ENCODE data around the gene MBD3. TPM values are rescaled to one million over a fixed set of nuclear protein-coding genes. Genes with fewer than 3 reads are reported as not detected.

Gene MBD3
- total RNA-seq, 4 donors from 2014 or later: 80.3 to 159 (median 95.7) TPM

- Histone ChIP-seq H3K9me3 (no peaks in the 10 kb centered on the region), H3K4me1 (peaks cover 0 to 41% (median 7%) of the 10 kb centered on the region in 3 donors), H3K36me3 (peaks cover 0 to 64% of the 10 kb centered on the region in 2 donors), H3K27ac (no peak overlapping the region), H3K27me3 (no peaks in the 10 kb centered on the region), H3K4me3 (no peak overlapping the region)
- TF ChIP-seq EP300 (IDR thresholded peaks at IDR 0.05) (no peak), CTCF (IDR thresholded peaks at IDR 0.05) (no peak), POLR2A (IDR thresholded peaks at IDR 0.05) (no peak), POLR2AphosphoS5 (IDR thresholded peaks at IDR 0.05) (no peak)
- WGBS, 2 donors (ENCODE audit: low coverage in 1 of 2): 94 to 100% methylated on average over 2 to 3 of the region's 20 CpGs
- ATAC-seq: no peak
Observed at GRCh38 chr19:1598777-1599459, 6.3 kb upstream of the MBD3 start.

- Histone ChIP-seq H3K9me3 (no peaks in the 10 kb centered on the region), H3K4me1 (peaks cover 0 to 35% (median 15%) of the 10 kb centered on the region in 3 donors), H3K27ac (peak overlapping the region in 3 of 4 donors; percentile 97 to 100 (median 97)), H3K4me3 (peak overlapping the region; percentile 48 to 73), H3K27me3 (no peaks in the 10 kb centered on the region), H3K36me3 (peaks cover 0 to 36% of the 10 kb centered on the region in 2 donors)
- no peak for TF ChIP-seq POLR2AphosphoS5 (IDR thresholded peaks at IDR 0.05)
- no peak for TF ChIP-seq POLR2A (IDR thresholded peaks at IDR 0.05)
- TF ChIP-seq CTCF (IDR thresholded peaks at IDR 0.05): no peak
- no peak for TF ChIP-seq EP300 (IDR thresholded peaks at IDR 0.05)
- no peak for ATAC-seq
- no CpG with 5 or more reads among the region's 10 CpGs for WGBS, 2 donors (ENCODE audit: low coverage in 1 of 2)
Observed at GRCh38 chr19:1593501-1593772, 772 bp upstream of the MBD3 start.

- Histone ChIP-seq H3K36me3 (peaks cover 0 to 24% of the 10 kb centered on the region in 2 donors), H3K27me3 (no peaks in the 10 kb centered on the region), H3K4me3 (peak overlapping the region; percentile 73 to 93), H3K27ac (peak overlapping the region; percentile 88 to 100 (median 97)), H3K9me3 (no peaks in the 10 kb centered on the region), H3K4me1 (peaks cover 0 to 35% (median 15%) of the 10 kb centered on the region in 3 donors)
- 0% methylated on average over 2 of the region's 94 CpGs; no CpG with 5 or more reads in 1 of the 2 donors for WGBS, 2 donors (ENCODE audit: low coverage in 1 of 2)
- ATAC-seq: peak; percentile 92
- TF ChIP-seq CTCF (IDR thresholded peaks at IDR 0.05): no peak
- TF ChIP-seq POLR2A (IDR thresholded peaks at IDR 0.05): peak; percentile 65 to 84
- peak; percentile 72 for TF ChIP-seq POLR2AphosphoS5 (IDR thresholded peaks at IDR 0.05)
- TF ChIP-seq EP300 (IDR thresholded peaks at IDR 0.05): no peak
Observed at GRCh38 chr19:1592024-1592754, 476 bp downstream of the MBD3 start.

GRCh38 chr19:1591421-1592023 is 1.1 kb downstream of the MBD3 start:
- no peak for ATAC-seq
- TF ChIP-seq CTCF (IDR thresholded peaks at IDR 0.05) (no peak), POLR2A (IDR thresholded peaks at IDR 0.05) (no peak), EP300 (IDR thresholded peaks at IDR 0.05) (no peak), POLR2AphosphoS5 (IDR thresholded peaks at IDR 0.05) (no peak)
- Histone ChIP-seq H3K9me3 (no peaks in the 10 kb centered on the region), H3K4me3 (peak overlapping the region; percentile 73 to 93), H3K4me1 (peaks cover 0 to 35% (median 15%) of the 10 kb centered on the region in 3 donors), H3K27ac (peak overlapping the region; percentile 82 to 100 (median 97)), H3K36me3 (peaks cover 0 to 17% of the 10 kb centered on the region in 2 donors), H3K27me3 (no peaks in the 10 kb centered on the region)
- 0 to 3% methylated on average over 4 to 6 of the region's 31 CpGs for WGBS, 2 donors (ENCODE audit: low coverage in 1 of 2)
